Stimulated activated CD8-positive, alpha-beta memory T cell treated with anti-CD3 and anti-CD28 coated beads, Interleukin-15, amount 100 ng/mL, for 1 hour (primary cell): Measurements from ENCODE around the gene IRF7.

ENCODE experiments used
- DNase-seq: peaks from one replicate; pipeline ENCODE4 v3.0.0-alpha.2; 2020; ENCODE audit warnings: low read depth

Gene IRF7

GRCh38 chr11:607971-608659 is 7.6 kb downstream of the IRF7 start:
- DNase-seq: no peak

GRCh38 chr11:607020-607780 is 8.6 kb downstream of the IRF7 start:
- DNase-seq: no peak

- no peak for DNase-seq
Measured at GRCh38 chr11:606245-606644, 9.5 kb downstream of the IRF7 start.

GRCh38 chr11:605286-606129 is 10.2 kb downstream of the IRF7 start:
- DNase-seq: no peak

GRCh38 chr11:603154-603553 is 12.6 kb downstream of the IRF7 start:
- DNase-seq: no peak

- DNase-seq: no peak
Measured at GRCh38 chr11:601573-602245, 14.0 kb downstream of the IRF7 start.

GRCh38 chr11:598005-598680 is 17.6 kb downstream of the IRF7 start:
- no peak for DNase-seq

GRCh38 chr11:597166-597725 is 18.5 kb downstream of the IRF7 start:
- DNase-seq: no peak

- DNase-seq: no peak
Measured at GRCh38 chr11:596374-596773, 19.4 kb downstream of the IRF7 start.

GRCh38 chr11:595400-595799 is 20.4 kb downstream of the IRF7 start:
- DNase-seq: no peak

GRCh38 chr11:593347-593746 is 22.4 kb downstream of the IRF7 start:
- DNase-seq: no peak

GRCh38 chr11:592918-593317 is 22.8 kb downstream of the IRF7 start:
- no peak for DNase-seq

- DNase-seq: no peak
Measured at GRCh38 chr11:592501-592900, 23.2 kb downstream of the IRF7 start.

GRCh38 chr11:590997-591396 is 24.8 kb downstream of the IRF7 start:
- DNase-seq: no peak

- no peak for DNase-seq
Measured at GRCh38 chr11:589798-590197, 26.0 kb downstream of the IRF7 start.

GRCh38 chr11:587978-588380 is 27.8 kb downstream of the IRF7 start:
- DNase-seq: no peak

- DNase-seq: no peak
Measured at GRCh38 chr11:587546-587945, 28.2 kb downstream of the IRF7 start.

- no peak for DNase-seq
Measured at GRCh38 chr11:586376-587316, 29.1 kb downstream of the IRF7 start.

GRCh38 chr11:584287-584686 is 31.5 kb downstream of the IRF7 start:
- no peak for DNase-seq

- no peak for DNase-seq
Measured at GRCh38 chr11:581752-582151, 34.0 kb downstream of the IRF7 start.
